HG02763 (cell line): ENCODE data around the gene DIAPH2.

ENCODE experiments used
- ATAC-seq: cut with Tn5 transposase; IDR thresholded peaks from one replicate; pipeline ENCODE4 v1.9.1; 2021; ENCODE audit warnings: mild to moderate bottlenecking, moderate library complexity; ENCODE audit not compliant: unreplicated experiment

Gene DIAPH2

GRCh38 chrX:97628807-97629596, 944.4 kb downstream of the DIAPH2 start:
- no peak for ATAC-seq

GRCh38 chrX:97629597-97629985, 944.9 kb downstream of the DIAPH2 start:
- no peak for ATAC-seq

GRCh38 chrX:97633798-97634197, 949.2 kb downstream of the DIAPH2 start:
- no peak for ATAC-seq

GRCh38 chrX:97636473-97637140, 952.0 kb downstream of the DIAPH2 start:
- ATAC-seq, result no peak

GRCh38 chrX:97637289-97637688, 952.6 kb downstream of the DIAPH2 start:
- ATAC-seq, result no peak

GRCh38 chrX:97638621-97639020, 954.0 kb downstream of the DIAPH2 start:
- no peak for ATAC-seq

- peak; percentile 54 for ATAC-seq
Observed at GRCh38 chrX:97639526-97639925, 954.9 kb downstream of the DIAPH2 start.
